Right cardiac atrium (tissue), 5 donors: ENCODE data around the gene METTL8. TPM values are rescaled to one million over a fixed set of nuclear protein-coding genes. Genes with fewer than 3 reads are reported as not detected.

Source experiments
- ATAC-seq, 2 donors: fragments of 200-7000 bp; cut with Tn5 transposase; one replicate each; pipeline versions ENCODE4 v1.8.0 to v1.9.1; 2020; ENCODE audit warnings: moderate library complexity in 2 of 2, mild to moderate bottlenecking in 1 of 2
- DNase-seq, 3 donors: peaks; one replicate each; pipeline ENCODE4 v3.0.0-alpha.2; 2020
- H3K27ac ChIP-seq: one replicate; pipeline ENCODE4 v1.5.1; 2013; ENCODE audit warnings: mild to moderate bottlenecking, low read length, control low read depth, moderate library complexity
- H3K27me3 ChIP-seq: one replicate; pipeline ENCODE4 v1.6.1; 2013; ENCODE audit not compliant: control insufficient read depth, insufficient read depth
- H3K4me1 ChIP-seq: one replicate; pipeline ENCODE4 v1.6.1; 2013; ENCODE audit warnings: low read length; ENCODE audit not compliant: control insufficient read depth, insufficient read depth
- H3K4me3 ChIP-seq: one replicate; pipeline ENCODE4 v1.5.1; 2013; ENCODE audit warnings: low read length, control low read depth
- H3K9me3 ChIP-seq: one replicate; pipeline ENCODE4 v1.6.1; 2013; ENCODE audit warnings: low read length; ENCODE audit not compliant: control insufficient read depth
- WGBS: extraction: QIAGEN DNeasy Blood & Tissue Kit; methylation state at CpG from one replicate; pipeline ENCODE4 v1.1.7; 2013; 5-methylcytosine and 5-hydroxymethylcytosine counted together
- intact Hi-C, 4 donors: fragments of 100-400 bp; cut with DNase I; formaldehyde crosslinking; loops; one replicate each; pipeline versions ENCODE4 v1.11.0 to v1.14.0; 2022 to 2023
- polyA plus RNA-seq: library from polyadenylated mRNA; stranded (reverse); fragments of 200-250 nt; gene quantifications from one replicate; pipeline ENCODE4 v1.2.3, GENCODE V29; 2013
- total RNA-seq, 4 donors: library from RNA; stranded (reverse); fragmentation: NEBNext Ultra II Directional; extraction: Animal tissue kit (Norgen Biotek cat#: 25700); gene quantifications; one replicate each; pipeline ENCODE4 v1.2.1, GENCODE V29; 2021
- donor health status: healthy with polysubstance abuse.
- donor health status: DM: no; HTN: yes; CAD: no.
- donor health status: DM: no; HTN: no; CAD: no.
- donor health status: DM: no; HTN: yes; CAD: no; lungs with severe emphysema.
- donor health status: DM: yes; HTN: yes; CAD: no.

METTL8 gene
- total and polyA plus RNA-seq, 5 donors: 5.3 to 16.4 (median 12.8) TPM

- no peaks in the 10 kb centered on the region for H3K9me3 ChIP-seq
- no peak overlapping the region for H3K4me3 ChIP-seq
- intact Hi-C loops: no loop called here
- no peaks in the 10 kb centered on the region for H3K4me1 ChIP-seq
- no peaks in the 10 kb centered on the region for H3K27me3 ChIP-seq
- no peak overlapping the region for H3K27ac ChIP-seq
- WGBS: 94% methylated on average over 4 of the region's 4 CpGs
- ATAC-seq (no peak), DNase-seq (no peak)
These were observed 19.0 kb upstream of the METTL8 start for GRCh38 chr2:171452773-171453172.

- Histone ChIP-seq H3K4me1 (no peaks in the 10 kb centered on the region), H3K27me3 (no peaks in the 10 kb centered on the region), H3K4me3 (no peak overlapping the region), H3K9me3 (no peaks in the 10 kb centered on the region), H3K27ac (no peak overlapping the region)
- DNase-seq: no peak
- ATAC-seq: no peak
- intact Hi-C loops: no loop called here
These were observed 17.3 kb upstream of the METTL8 start for GRCh38 chr2:171451074-171451473.

- Histone ChIP-seq H3K9me3 (no peaks in the 10 kb centered on the region), H3K27me3 (no peaks in the 10 kb centered on the region), H3K4me3 (no peak overlapping the region), H3K4me1 (no peaks in the 10 kb centered on the region), H3K27ac (no peak overlapping the region)
- WGBS: 90% methylated on average over 2 of the region's 2 CpGs
- intact Hi-C loops: no loop called here
- DNase-seq (no peak), ATAC-seq (no peak)
These were observed 13.9 kb upstream of the METTL8 start for GRCh38 chr2:171447675-171448074.

GRCh38 chr2:171441470-171441869, 7.7 kb upstream of the METTL8 start:
- H3K4me1 ChIP-seq: no peaks in the 10 kb centered on the region
- no peak overlapping the region for H3K27ac ChIP-seq
- intact Hi-C loops: no loop called here
- no peak overlapping the region for H3K4me3 ChIP-seq
- no peaks in the 10 kb centered on the region for H3K9me3 ChIP-seq
- no peak for ATAC-seq
- H3K27me3 ChIP-seq: no peaks in the 10 kb centered on the region
- no peak for DNase-seq

- H3K9me3 ChIP-seq: no peaks in the 10 kb centered on the region
- H3K4me1 ChIP-seq: peaks cover 4% of the 10 kb centered on the region
- ATAC-seq (no peak), DNase-seq (no peak)
- no peak overlapping the region for H3K4me3 ChIP-seq
- 100% methylated on average over 1 of the region's 1 CpG for WGBS
- intact Hi-C loops: loop anchor here in 1 of 4 donors (10.0 kb wide), 1 partner anchor 88 kb away; the partner anchor contains the start of gene CYBRD1
- H3K27ac ChIP-seq: no peak overlapping the region
- no peaks in the 10 kb centered on the region for H3K27me3 ChIP-seq
These were observed 2.5 kb upstream of the METTL8 start for GRCh38 chr2:171436307-171436706.

GRCh38 chr2:171434013-171434989, 511 bp upstream of the METTL8 start, which contains the start of gene DCAF17:
Gene DCAF17 (plus strand): TSS chr2:171434226. CDS start chr2:171434578, 352 bp downstream.
- H3K4me1 ChIP-seq: peaks cover 4% of the 10 kb centered on the region
- WGBS: under 1% methylated on average over 92 of the region's 92 CpGs
- intact Hi-C loops: loop anchor here in 1 of 4 donors (10.0 kb wide), 1 partner anchor 90 kb away; the partner anchor contains the start of gene CYBRD1
- H3K4me3 ChIP-seq: peak within 1 kb of the TSS; percentile 90
- peak; percentile 99 for ATAC-seq
- DNase-seq: peak; percentile 97 to 98 (median 98)
- no peaks in the 10 kb centered on the region for H3K27me3 ChIP-seq
- peak within 1 kb of the TSS; percentile 88 for H3K27ac ChIP-seq
- no peaks in the 10 kb centered on the region for H3K9me3 ChIP-seq

- H3K27me3 ChIP-seq: no peaks in the 10 kb centered on the region
- 31% methylated on average over 20 of the region's 20 CpGs for whole genome bisulfite sequencing
- intact Hi-C loops: loop anchor here in 1 of 4 donors (10.0 kb wide), 1 partner anchor 92 kb away; the partner anchor contains the start of gene CYBRD1
- H3K4me3 ChIP-seq: peak overlapping the region; percentile 90
- DNase-seq: peak in 1 of 3 donors; percentile 57
- peaks cover 4% of the 10 kb centered on the region for H3K4me1 ChIP-seq
- peak overlapping the region; percentile 25 for H3K27ac ChIP-seq
- ATAC-seq: no peak
- no peaks in the 10 kb centered on the region for H3K9me3 ChIP-seq
These were observed 624 bp downstream of the METTL8 start for GRCh38 chr2:171432969-171433762.

GRCh38 chr2:171432206-171432968, 1.4 kb downstream of the METTL8 start:
- H3K27ac ChIP-seq: no peak overlapping the region
- H3K4me3 ChIP-seq: no peak overlapping the region
- intact Hi-C loops: loop anchor here in 1 of 4 donors (10.0 kb wide), 1 partner anchor 92 kb away; the partner anchor contains the start of gene CYBRD1

GRCh38 chr2:171431677-171432167, 2.1 kb downstream of the METTL8 start:
- H3K27ac ChIP-seq: no peak overlapping the region
- no peaks in the 10 kb centered on the region for H3K27me3 ChIP-seq
- DNase-seq: peak in 2 of 3 donors; percentile 57 to 58
- intact Hi-C loops: loop anchor here in 1 of 4 donors (10.0 kb wide), 1 partner anchor 93 kb away; the partner anchor contains the start of gene CYBRD1
- H3K4me3 ChIP-seq: no peak overlapping the region
- no peaks in the 10 kb centered on the region for H3K9me3 ChIP-seq
- H3K4me1 ChIP-seq: peaks cover 4% of the 10 kb centered on the region
- no peak for ATAC-seq
- WGBS: 96% methylated on average over 9 of the region's 9 CpGs

More at GRCh38 chr2:171432206-171432968, 1.4 kb downstream of the METTL8 start:
- WGBS: 59% methylated on average over 4 of the region's 4 CpGs
- Histone ChIP-seq H3K27me3 (no peaks in the 10 kb centered on the region), H3K9me3 (no peaks in the 10 kb centered on the region), H3K4me1 (peaks cover 4% of the 10 kb centered on the region)
- DNase-seq (no peak), ATAC-seq (no peak)
